IMR-90 (cell line): Measurements from ENCODE around the gene NTRK2. TPM values are rescaled to one million over a fixed set of nuclear protein-coding genes. Genes with fewer than 3 reads are reported as not detected.

Experiments
- ATAC-seq: fragments of 200-7000 bp; cut with Tn5 transposase; 2 replicates; pipeline ENCODE4 v1.9.1; 2020; ENCODE audit warnings: low read depth, mild to moderate bottlenecking, moderate library complexity
- BruUV-seq: library from RNA; stranded (reverse); fragments of 400-500 nt; replicated peaks from 2 replicates; lab custom pipeline; 2021; lab: Mats Ljungman, UMichigan
- CTCF ChIA-PET: fragments of 300-600 bp; formaldehyde crosslinking; extraction: SDS; loops from one replicate; lab custom pipeline; 2021; ENCODE audit warnings: antibody characterized with exemption; lab: Yijun Ruan, JAX
- POLR2A ChIA-PET: fragments of 300-600 bp; sonication (Branson Sonifier 250); formaldehyde crosslinking; loops from one replicate; lab custom pipeline; 2022; ENCODE audit warnings: antibody characterized with exemption; ENCODE audit not compliant: unreplicated experiment; lab: Charles Lee
- DNase-seq: peaks from one replicate; pipeline ENCODE4 v3.0.0; 2013
- H2AFZ ChIP-seq: replicated peaks from 2 replicates; pipeline ENCODE3; 2013; ENCODE audit warnings: low read length, mild to moderate bottlenecking; ENCODE audit not compliant: poor library complexity
- H2AK5ac ChIP-seq: 2 replicates; pipeline ENCODE4 v1.6.1; 2013; ENCODE audit warnings: low read depth, low read length, inconsistent platforms
- H2AK9ac ChIP-seq: replicated peaks from 2 replicates; pipeline ENCODE3; 2013; ENCODE audit warnings: mild to moderate bottlenecking, low read depth, low read length, moderate library complexity; ENCODE audit not compliant: poor library complexity
- H2BK120ac ChIP-seq: 2 replicates; pipeline ENCODE4 v1.6.1; 2013; ENCODE audit warnings: low read depth, low read length, inconsistent platforms
- H2BK15ac ChIP-seq: 3 replicates; pipeline ENCODE4 v1.6.1; 2013; ENCODE audit warnings: low read depth, low read length, inconsistent platforms
- H2BK20ac ChIP-seq: 2 replicates; pipeline ENCODE4 v1.6.1; 2013; ENCODE audit warnings: low read depth, mild to moderate bottlenecking, inconsistent platforms, low read length, moderate library complexity
- H2BK5ac ChIP-seq: 2 replicates; pipeline ENCODE4 v1.6.1; 2013; ENCODE audit warnings: mild to moderate bottlenecking, low read depth, low read length, inconsistent platforms; ENCODE audit not compliant: poor library complexity, severe bottlenecking
- H3K14ac ChIP-seq: replicated peaks from 2 replicates; pipeline ENCODE4 v1.6.1; 2013; ENCODE audit warnings: low read depth, low read length, inconsistent platforms
- H3K18ac ChIP-seq: 2 replicates; pipeline ENCODE4 v1.6.1; 2013; ENCODE audit warnings: low read depth, low read length, control low read depth
- H3K23ac ChIP-seq: 2 replicates; pipeline ENCODE4 v1.6.1; 2013; ENCODE audit warnings: low read depth, low read length, inconsistent platforms
- H3K27ac ChIP-seq: 2 replicates; pipeline ENCODE4 v1.5.1; 2013; ENCODE audit warnings: mild to moderate bottlenecking, control low read depth, low read length; ENCODE audit not compliant: insufficient read depth
- H3K27me3 ChIP-seq: 2 replicates; pipeline ENCODE4 v1.6.1; 2013; ENCODE audit warnings: low read length; ENCODE audit not compliant: control insufficient read depth, insufficient read depth
- H3K36me3 ChIP-seq: 2 replicates; pipeline ENCODE4 v1.6.1; 2013; ENCODE audit warnings: low read length, mixed read lengths; ENCODE audit not compliant: control insufficient read depth, insufficient read depth
- H3K4ac ChIP-seq: 2 replicates; pipeline ENCODE4 v1.6.1; 2013; ENCODE audit warnings: low read depth, low read length, inconsistent platforms
- H3K4me1 ChIP-seq: 2 replicates; pipeline ENCODE4 v1.6.1; 2013; ENCODE audit warnings: low read length, mixed read lengths; ENCODE audit not compliant: control insufficient read depth, insufficient read depth
- H3K4me2 ChIP-seq: 2 replicates; pipeline ENCODE4 v1.6.1; 2013; ENCODE audit warnings: low read depth, mild to moderate bottlenecking, control low read depth, low read length, moderate library complexity
- H3K4me3 ChIP-seq: 2 replicates; pipeline ENCODE4 v1.5.1; 2013; ENCODE audit warnings: low read depth, mild to moderate bottlenecking, control low read depth, low read length, moderate library complexity; ENCODE audit not compliant: insufficient read depth
- H3K56ac ChIP-seq: 2 replicates; pipeline ENCODE4 v1.6.1; 2013; ENCODE audit warnings: low read length, inconsistent platforms; ENCODE audit not compliant: insufficient read depth; ENCODE audit errors: extremely low read depth
- H3K79me1 ChIP-seq, 2 experiments: 2 replicates each; pipeline ENCODE4 v1.6.1; 2013; ENCODE audit warnings: low read length in 2 of 2, inconsistent platforms in 1 of 2, low read depth in 1 of 2
- H3K9ac ChIP-seq: 2 replicates; pipeline ENCODE4 v1.6.1; 2013; ENCODE audit warnings: low read depth, low read length, control low read depth
- H3K9me1 ChIP-seq: 2 replicates; pipeline ENCODE4 v1.6.1; 2013; ENCODE audit warnings: low read length, inconsistent platforms; ENCODE audit not compliant: insufficient read depth
- H3K9me3 ChIP-seq: 2 replicates; pipeline ENCODE4 v1.6.1; 2013; ENCODE audit warnings: low read length; ENCODE audit not compliant: control insufficient read depth, insufficient read depth
- H4K20me1 ChIP-seq: 2 replicates; pipeline ENCODE4 v1.6.1; 2013; ENCODE audit warnings: low read length, inconsistent platforms; ENCODE audit not compliant: insufficient read depth
- H4K5ac ChIP-seq: 2 replicates; pipeline ENCODE4 v1.6.1; 2013; ENCODE audit warnings: mild to moderate bottlenecking, low read depth, low read length, control low read depth
- H4K8ac ChIP-seq, 2 experiments: 2 replicates each; pipeline ENCODE4 v1.6.1; 2013; ENCODE audit warnings: low read depth in 2 of 2, low read length in 2 of 2, control low read depth in 1 of 2, inconsistent platforms in 1 of 2
- H4K91ac ChIP-seq: 2 replicates; pipeline ENCODE4 v1.6.1; 2013; ENCODE audit warnings: low read depth, low read length, inconsistent platforms; ENCODE audit not compliant: insufficient read depth
- BHLHE40 ChIP-seq: fragments of 150-350 bp; IDR thresholded peaks from 2 replicates; pipeline ENCODE4 v1.6.1; 2016; ENCODE audit warnings: mild to moderate bottlenecking, low read depth, low read length
- CEBPB ChIP-seq: IDR thresholded peaks from 2 replicates; pipeline ENCODE4 v1.6.1; 2012; ENCODE audit warnings: low read depth, low read length, improper control_type of control experiment
- CHD1 ChIP-seq: IDR thresholded peaks from 2 replicates; pipeline ENCODE4 v1.6.1; 2012; ENCODE audit warnings: low read depth, low read length, improper control_type of control experiment
- CTCF ChIP-seq: conservative IDR thresholded peaks from 2 replicates; pipeline ENCODE4 v1.5.1; 2012; ENCODE audit warnings: mild to moderate bottlenecking, low read depth, low read length, improper control_type of control experiment
- ELK1 ChIP-seq: fragments of 150-350 bp; IDR thresholded peaks from 2 replicates; pipeline ENCODE4 v1.6.1; 2016; ENCODE audit warnings: low read depth, mild to moderate bottlenecking, low read length, moderate library complexity, borderline replicate concordance
- FOS ChIP-seq: fragments of 150-350 bp; IDR thresholded peaks from 2 replicates; pipeline ENCODE4 v1.6.1; 2016; ENCODE audit warnings: low read depth, low read length
- MAFK ChIP-seq: IDR thresholded peaks from 2 replicates; pipeline ENCODE4 v1.6.1; 2012; ENCODE audit warnings: low read depth, low read length, improper control_type of control experiment
- MAZ ChIP-seq: IDR thresholded peaks from 2 replicates; pipeline ENCODE4 v1.6.1; 2012; ENCODE audit warnings: low read depth, mild to moderate bottlenecking, low read length, improper control_type of control experiment, moderate library complexity, borderline replicate concordance
- MXI1 ChIP-seq: IDR thresholded peaks from 2 replicates; pipeline ENCODE4 v1.6.1; 2012; ENCODE audit warnings: low read depth, mild to moderate bottlenecking, low read length, moderate library complexity, borderline replicate concordance
- NFE2L2 ChIP-seq: fragments of 150-350 bp; IDR thresholded peaks from 2 replicates; pipeline ENCODE4 v1.6.1; 2016; ENCODE audit warnings: low read depth, mild to moderate bottlenecking, low read length
- POLR2A ChIP-seq: IDR thresholded peaks from 2 replicates; pipeline ENCODE4 v1.6.1; 2012; ENCODE audit warnings: mild to moderate bottlenecking, low read depth, low read length
- RAD21 ChIP-seq: IDR thresholded peaks from 2 replicates; pipeline ENCODE4 v1.6.1; 2012; ENCODE audit warnings: low read length, improper control_type of control experiment
- RCOR1 ChIP-seq: IDR thresholded peaks from 2 replicates; pipeline ENCODE4 v1.6.1; 2012; ENCODE audit warnings: mild to moderate bottlenecking, low read length, improper control_type of control experiment; ENCODE audit not compliant: insufficient replicate concordance
- RFX5 ChIP-seq: IDR thresholded peaks from 2 replicates; pipeline ENCODE4 v1.8.0; 2012; ENCODE audit warnings: low read depth, mild to moderate bottlenecking, low read length, moderate library complexity
- SMC3 ChIP-seq: fragments of 150-350 bp; IDR thresholded peaks from 2 replicates; pipeline ENCODE4 v1.6.1; 2016; ENCODE audit warnings: low read depth, mild to moderate bottlenecking, antibody characterized with exemption, low read length, moderate library complexity
- WGBS, 2 experiments: methylation state at CpG; one replicate each; pipeline versions ENCODE4 v1.1.5 to v1.1.7; 2013; ENCODE audit warnings: missing lambda C conversion rate in 2 of 2; ENCODE audit not compliant: insufficient read length in 1 of 2; ENCODE audit errors: extremely low coverage in 2 of 2; 5-methylcytosine and 5-hydroxymethylcytosine counted together
- dilution Hi-C: fragments of 300-500 bp; cut with HindIII; formaldehyde crosslinking; loops from one replicate; pipeline ENCODE4 v1.14.3; 2018; ENCODE audit warnings: low sequenced_read_pairs; ENCODE audit not compliant: unreplicated experiment
- in situ Hi-C: fragments of 300-500 bp; cut with MboI; formaldehyde crosslinking; loops from 3 replicates; pipeline ENCODE4 v1.14.3; 2019; ENCODE audit warnings: low sequenced_read_pairs, inconsistent platforms, mixed read lengths
- intact Hi-C: fragments of 100-400 bp; cut with micrococcal nuclease; formaldehyde crosslinking; loops from 2 replicates; pipeline ENCODE4 v1.10.0; 2022
- polyA plus RNA-seq, 3 experiments: library from polyadenylated mRNA; depleted of rRNA; stranded (reverse); fragments of >200 nt; gene quantifications; 2 replicates each; pipeline ENCODE4 v1.2.3, GENCODE V29; 2012; ENCODE audit warnings: low replicate concordance in 1 of 3
- total RNA-seq: library from RNA; depleted of rRNA; stranded (reverse); fragments of >200 nt; gene quantifications from 2 replicates; pipeline ENCODE4 v1.2.3, GENCODE V29; 2012
- TF ChIP-seq, protein P1 (sequence below): fragments of 150-350 bp; IDR thresholded peaks from 2 replicates; pipeline ENCODE4 v1.6.1; 2017; ENCODE audit warnings: mild to moderate bottlenecking, antibody characterized with exemption, low read length, low read depth

The NTRK2 gene
- total and polyA plus RNA-seq, 2 of the 4 experiments (the other 2 are of a cell fraction) = under 0.01 to 0.02 TPM

DNA sequence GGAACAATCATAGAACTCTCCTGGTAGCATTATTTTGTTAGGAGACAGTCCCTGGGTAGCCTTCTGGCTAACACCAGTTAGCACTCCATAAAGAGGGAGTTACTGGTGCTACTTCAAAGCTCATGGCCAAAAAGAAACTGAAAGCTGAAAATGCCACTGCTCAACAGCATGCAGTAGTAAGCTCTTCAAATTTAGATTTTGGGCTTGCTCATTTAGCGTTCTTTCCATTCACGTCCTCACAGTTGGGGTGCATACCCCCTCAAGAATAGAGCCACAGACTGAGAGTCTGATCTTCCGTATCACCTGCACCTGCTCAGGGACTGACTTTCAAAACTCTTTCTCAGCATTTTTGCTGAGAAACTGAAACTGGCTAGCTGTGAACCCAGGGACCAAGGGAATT, 24.7 kb downstream of the NTRK2 start:
- ATAC-seq (no peak), DNase-seq (no peak)
- H2AK5ac ChIP-seq = no peak overlapping the region
- intact Hi-C loops = no loop called here
- H3K18ac ChIP-seq = no peak overlapping the region
- no peaks in the 10 kb centered on the region for H3K27me3 ChIP-seq
- no peak for TF ChIP-seq BHLHE40
- TF ChIP-seq CHD1 = no peak
- TF ChIP-seq RCOR1 = no peak
- no peak for TF ChIP-seq NFE2L2
- TF ChIP-seq MAFK = no peak
- no peak for TF ChIP-seq CTCF
- no peak for TF ChIP-seq MXI1
- no peak for TF ChIP-seq MAZ
- no peak for TF ChIP-seq CEBPB
- TF ChIP-seq RFX5 = no peak
- no peak for TF ChIP-seq SMC3
- TF ChIP-seq POLR2A = no peak
- no peak for TF ChIP-seq ELK1
- TF ChIP-seq, protein P1, sequence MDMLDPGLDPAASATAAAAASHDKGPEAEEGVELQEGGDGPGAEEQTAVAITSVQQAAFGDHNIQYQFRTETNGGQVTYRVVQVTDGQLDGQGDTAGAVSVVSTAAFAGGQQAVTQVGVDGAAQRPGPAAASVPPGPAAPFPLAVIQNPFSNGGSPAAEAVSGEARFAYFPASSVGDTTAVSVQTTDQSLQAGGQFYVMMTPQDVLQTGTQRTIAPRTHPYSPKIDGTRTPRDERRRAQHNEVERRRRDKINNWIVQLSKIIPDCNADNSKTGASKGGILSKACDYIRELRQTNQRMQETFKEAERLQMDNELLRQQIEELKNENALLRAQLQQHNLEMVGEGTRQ = no peak
- TF ChIP-seq RAD21 = no peak
- TF ChIP-seq FOS = no peak
- dilution Hi-C loops = no loop called here
- H2AFZ ChIP-seq = no peak overlapping the region
- CTCF ChIA-PET = interaction anchor here (0.6 to 1.7 kb wide), 3 partner anchors 11 to 297 kb away, joined by 3 read pairs; no protein-coding TSS in a partner anchor
- no peak overlapping the region for H2AK9ac ChIP-seq
- no CpG with 5 or more reads among the region's 3 CpGs for WGBS, 2 experiments
- in situ Hi-C loops = no loop called here
- H2BK15ac ChIP-seq = no peak overlapping the region
- no peak overlapping the region for H3K23ac ChIP-seq
- no peak overlapping the region for H2BK120ac ChIP-seq
- no peaks in the 10 kb centered on the region for H3K9me1 ChIP-seq
- H3K56ac ChIP-seq = no peak overlapping the region
- peak overlapping the region; percentile 31; the same call in 1 of the 2 replicates for H3K4me2 ChIP-seq
- H3K79me1 ChIP-seq = no peaks in the 10 kb centered on the region
- H3K14ac ChIP-seq = no peak overlapping the region
- no peak overlapping the region for H3K27ac ChIP-seq
- no peaks in the 10 kb centered on the region for H4K20me1 ChIP-seq
- no peak overlapping the region for H4K91ac ChIP-seq
- BruUV-seq = no TSS peak
- no peak overlapping the region for H2BK20ac ChIP-seq
- H3K9ac ChIP-seq = no peak overlapping the region
- H3K4me3 ChIP-seq = peak overlapping the region; percentile 16; the same call in 1 of the 2 replicates
- no peak overlapping the region for H4K5ac ChIP-seq
- H2BK5ac ChIP-seq = no peak overlapping the region
- no peaks in the 10 kb centered on the region for H3K4me1 ChIP-seq
- no peak overlapping the region for H3K4ac ChIP-seq
- H4K8ac ChIP-seq = no peak overlapping the region
- no peaks in the 10 kb centered on the region for H3K36me3 ChIP-seq
- peaks cover 6% of the 10 kb centered on the region; the same call in 1 of the 2 replicates for H3K9me3 ChIP-seq
- POLR2A ChIA-PET = no interaction called here
